GM19035 (cell line): ENCODE measurements around the gene NHSL2.
A peak's percentile ranks its signal among the peaks of the same experiment; 100 is the strongest.

Experiments used
- ATAC-seq: cut with Tn5 transposase; IDR thresholded peaks from one replicate; pipeline ENCODE4 v1.9.1; 2021; ENCODE audit not compliant: unreplicated experiment

The NHSL2 gene

DNA sequence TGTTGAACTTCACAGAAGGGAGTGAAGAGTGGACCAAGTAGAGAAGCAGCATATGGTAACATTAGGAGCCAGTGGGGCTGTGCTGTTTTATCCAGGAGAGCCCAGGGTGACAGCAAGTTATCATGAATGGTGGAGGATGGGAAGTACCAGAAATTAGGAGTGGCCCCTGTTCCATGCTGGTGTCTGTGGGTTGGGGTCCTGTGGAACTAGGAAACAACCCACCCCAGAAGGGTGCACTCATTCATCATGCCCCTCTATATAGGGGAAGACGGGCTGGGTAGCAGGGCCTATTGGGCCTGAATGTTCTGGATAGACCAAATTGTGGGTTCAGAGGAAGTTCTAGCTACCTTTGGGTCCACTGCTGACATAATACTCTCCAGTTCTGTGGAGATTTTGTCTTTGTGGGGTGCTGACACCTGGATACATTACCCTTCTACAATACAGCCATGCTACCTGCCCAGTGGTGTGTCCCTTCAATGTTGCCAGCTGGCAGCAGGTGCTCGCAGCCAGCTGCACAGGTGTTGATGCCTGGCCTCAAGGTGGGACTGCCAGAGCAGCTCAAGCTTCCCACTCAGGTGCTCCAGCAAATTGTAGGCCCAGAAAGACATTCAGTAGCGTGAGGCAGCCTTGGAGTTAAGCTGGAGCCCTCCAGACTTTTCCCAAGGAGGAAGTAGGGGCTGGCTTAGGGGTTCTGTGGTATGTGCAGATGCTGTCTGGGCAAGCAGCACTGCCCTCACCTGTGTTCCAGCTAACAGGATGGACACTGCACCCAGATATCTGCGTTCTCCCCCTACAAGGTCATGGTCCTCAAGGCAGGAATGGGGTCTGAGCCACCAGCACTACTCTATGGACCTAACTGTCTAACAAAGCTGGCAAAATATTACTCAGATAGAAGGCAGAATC lies 106.5 kb downstream of the NHSL2 start:
- ATAC-seq, result no peak

DNA sequence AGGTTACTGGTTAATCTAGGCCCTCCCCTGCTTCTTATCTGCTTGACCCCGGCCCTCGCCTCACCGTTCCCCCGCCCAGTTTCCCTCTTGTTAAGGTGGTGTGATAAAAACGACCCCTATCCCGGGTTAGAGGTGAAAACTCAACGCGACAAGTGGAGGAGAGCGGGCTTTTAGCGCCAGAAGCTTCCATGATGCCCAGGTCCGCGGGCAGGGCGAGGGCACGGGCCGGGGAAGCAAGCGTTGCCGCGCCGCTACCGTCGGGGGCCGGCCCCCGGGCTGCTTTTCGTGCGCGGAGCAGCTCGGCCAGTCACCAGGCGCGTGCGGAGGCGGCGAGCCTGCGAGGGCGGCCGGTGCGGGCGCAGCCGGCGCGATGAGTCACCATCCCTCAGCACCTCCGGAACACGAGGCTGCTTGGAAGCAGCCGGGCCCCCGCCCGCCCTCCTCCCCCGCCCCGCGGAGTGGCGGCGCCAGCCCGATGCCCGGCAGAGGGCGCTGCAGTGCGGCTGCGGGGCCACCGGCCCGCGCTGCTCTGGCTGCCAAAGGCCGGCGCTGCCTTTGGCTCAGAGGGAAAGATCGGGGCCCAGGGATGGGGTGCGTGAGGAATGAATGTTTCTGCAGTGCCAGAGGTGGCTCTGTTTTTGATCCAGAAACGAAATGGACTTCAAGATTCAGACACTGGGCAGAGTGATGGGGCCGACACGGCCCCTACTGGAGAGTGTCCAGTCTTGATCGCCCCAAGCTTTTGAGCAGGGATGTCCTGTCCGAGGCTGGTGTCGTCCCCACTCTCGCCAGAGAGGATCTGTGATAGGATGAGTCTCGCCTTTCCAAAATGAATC lies 107.8 kb downstream of the NHSL2 start:
- ATAC-seq, result peak; percentile 69

DNA sequence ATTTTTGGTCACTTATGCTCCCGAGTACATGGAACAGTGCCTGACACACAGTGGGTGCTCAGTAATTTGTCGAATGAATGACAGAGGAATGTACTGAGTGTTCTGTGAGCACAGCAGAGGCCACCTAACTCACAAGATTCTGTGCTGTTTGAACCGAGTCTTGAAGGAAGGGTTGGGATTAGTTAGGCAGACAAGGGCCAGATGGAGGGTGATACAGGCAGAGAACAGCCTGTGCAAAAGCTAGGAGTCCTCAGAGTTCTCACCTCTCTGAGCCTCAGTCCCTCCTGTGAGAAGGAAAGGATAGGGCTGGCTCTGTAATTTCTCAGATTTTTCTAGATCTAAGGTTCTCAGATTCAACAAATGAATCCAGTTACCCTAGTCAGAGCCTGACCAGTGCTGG lies 108.8 kb downstream of the NHSL2 start:
- no peak for ATAC-seq

- no peak for ATAC-seq
These were observed 109.6 kb downstream of the NHSL2 start for GRCh38 chrX:72020204-72020603.

DNA sequence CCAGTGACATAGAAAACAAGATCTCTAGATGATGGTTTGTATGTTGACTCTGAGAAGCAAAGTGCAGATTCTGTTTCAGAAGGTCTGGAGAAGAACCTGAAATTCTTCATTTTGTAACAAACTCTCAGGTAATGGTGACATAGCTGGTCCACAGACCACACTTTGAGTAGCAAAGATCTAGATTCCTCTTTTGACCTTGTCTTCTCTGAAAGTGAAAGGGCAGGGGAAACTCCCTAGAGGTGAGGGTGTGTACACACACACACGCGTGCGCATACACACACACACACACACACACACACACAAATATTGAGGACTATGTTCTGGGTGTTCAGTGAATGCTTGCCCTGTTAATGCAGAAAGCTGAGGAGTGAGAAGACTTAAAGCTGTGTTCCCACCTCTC lies 110.1 kb downstream of the NHSL2 start:
- peak; percentile 66 for ATAC-seq

GRCh38 chrX:72021975-72022374 lies 111.3 kb downstream of the NHSL2 start:
- no peak for ATAC-seq

DNA sequence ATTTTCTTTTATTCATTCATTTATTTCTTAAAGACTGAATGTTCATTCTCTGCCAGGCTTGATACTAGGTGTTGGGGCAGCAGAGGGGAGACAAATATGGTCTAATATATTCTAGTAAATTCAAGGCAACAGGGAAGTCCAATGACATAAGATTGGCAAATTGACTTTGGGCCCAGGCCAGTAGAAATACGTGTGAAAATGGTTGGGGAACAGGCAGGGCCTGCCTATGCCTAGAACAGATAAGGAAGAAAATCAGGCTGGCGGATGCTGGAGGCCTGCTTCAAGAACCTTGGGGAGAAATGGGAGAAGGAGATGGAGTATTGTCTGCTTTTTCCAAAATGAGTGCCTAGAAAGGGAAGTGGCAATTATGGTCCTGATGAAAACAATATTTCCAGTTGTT lies 112.4 kb downstream of the NHSL2 start:
- no peak for ATAC-seq

GRCh38 chrX:72025236-72025770 lies 114.7 kb downstream of the NHSL2 start:
- no peak for ATAC-seq

DNA sequence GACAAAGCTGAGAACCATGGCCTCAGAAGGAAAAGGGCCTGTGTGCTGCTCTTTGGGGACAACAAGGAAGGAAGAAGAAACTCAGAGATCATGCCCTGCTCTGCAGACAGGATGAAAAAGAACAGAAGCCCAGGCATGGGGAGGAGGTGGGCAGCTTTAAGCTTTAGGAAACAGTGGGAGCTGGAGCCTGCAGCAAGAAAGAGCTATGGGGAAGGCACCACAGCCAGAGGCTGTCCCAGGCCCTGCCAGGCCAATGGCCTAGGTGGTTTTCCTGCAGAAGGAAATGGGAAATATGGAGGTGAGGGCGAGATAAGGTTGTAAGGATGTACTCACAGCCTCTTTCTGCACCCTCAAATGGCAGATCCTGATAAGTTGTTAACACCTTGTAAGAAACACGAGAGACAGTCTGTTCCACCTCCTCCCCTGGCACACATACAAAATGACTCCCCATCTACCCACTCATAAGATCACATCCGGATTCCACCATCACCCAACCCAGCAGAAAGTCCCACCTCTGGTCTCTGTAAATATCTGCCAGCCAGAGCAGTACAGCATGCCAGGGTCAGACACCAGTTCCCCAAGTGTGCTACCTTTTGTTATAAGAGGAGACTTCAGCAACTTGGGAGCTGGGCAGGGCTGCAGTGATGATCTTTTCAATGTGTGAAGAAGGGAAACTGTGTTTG lies 115.8 kb downstream of the NHSL2 start:
- ATAC-seq, result no peak

GRCh38 chrX:72027024-72027913 lies 116.6 kb downstream of the NHSL2 start:
- no peak for ATAC-seq

DNA sequence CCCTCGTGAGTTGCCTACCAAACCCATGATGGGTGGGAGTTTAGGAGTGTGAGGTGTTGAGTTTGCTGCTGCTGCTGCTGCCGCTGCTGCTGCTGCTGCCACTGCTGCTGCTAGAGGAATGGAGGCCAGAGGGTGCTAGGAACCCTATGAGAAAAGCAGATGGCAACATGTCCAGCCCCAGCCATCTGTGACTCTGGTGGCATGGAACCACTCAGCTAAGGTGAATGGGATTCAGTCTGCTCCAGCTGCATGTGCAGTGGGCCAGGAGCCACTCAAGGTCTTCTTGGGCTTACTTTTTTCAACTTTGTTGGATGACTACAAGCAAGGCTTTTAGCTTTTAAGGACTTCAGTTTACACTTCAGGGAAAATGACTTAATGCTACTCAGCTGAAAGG lies 117.3 kb downstream of the NHSL2 start:
- no peak for ATAC-seq

DNA sequence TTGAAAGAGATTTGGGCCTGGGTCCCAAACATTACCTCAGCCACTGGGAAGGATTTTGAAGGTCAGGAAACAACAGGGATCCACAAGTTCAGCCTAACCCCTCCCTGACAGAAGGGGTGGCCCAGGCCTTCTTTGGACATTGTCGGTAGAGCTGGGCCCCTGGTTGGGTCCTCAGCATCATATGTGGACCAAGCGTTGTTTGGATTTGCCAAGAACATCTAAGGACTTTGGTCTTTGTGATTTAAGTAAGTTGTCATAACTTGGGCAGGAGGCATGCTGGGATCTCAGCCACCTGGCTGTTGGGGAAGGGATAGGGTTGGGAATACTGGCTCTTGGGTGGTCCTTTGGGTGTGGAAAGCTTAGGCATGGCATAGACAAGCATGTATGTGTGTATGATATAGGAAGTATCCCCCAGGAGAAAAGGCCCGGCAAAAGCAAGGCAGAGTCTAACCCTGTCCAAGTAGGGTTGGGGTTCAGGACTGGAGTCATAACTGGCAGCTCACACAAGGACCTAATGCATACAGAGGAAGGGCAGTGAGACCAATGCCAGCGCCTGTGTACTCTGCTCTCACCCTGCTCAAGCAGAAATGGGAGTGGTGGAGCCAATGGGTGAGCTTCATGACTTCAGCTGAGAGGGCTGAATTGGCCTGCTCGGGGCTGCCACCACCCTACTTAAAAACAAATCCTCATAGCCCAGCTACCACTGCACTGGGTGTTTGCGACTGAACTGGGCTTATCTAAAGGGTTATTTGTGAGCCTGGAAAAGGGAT lies 118.2 kb downstream of the NHSL2 start:
- no peak for ATAC-seq

DNA sequence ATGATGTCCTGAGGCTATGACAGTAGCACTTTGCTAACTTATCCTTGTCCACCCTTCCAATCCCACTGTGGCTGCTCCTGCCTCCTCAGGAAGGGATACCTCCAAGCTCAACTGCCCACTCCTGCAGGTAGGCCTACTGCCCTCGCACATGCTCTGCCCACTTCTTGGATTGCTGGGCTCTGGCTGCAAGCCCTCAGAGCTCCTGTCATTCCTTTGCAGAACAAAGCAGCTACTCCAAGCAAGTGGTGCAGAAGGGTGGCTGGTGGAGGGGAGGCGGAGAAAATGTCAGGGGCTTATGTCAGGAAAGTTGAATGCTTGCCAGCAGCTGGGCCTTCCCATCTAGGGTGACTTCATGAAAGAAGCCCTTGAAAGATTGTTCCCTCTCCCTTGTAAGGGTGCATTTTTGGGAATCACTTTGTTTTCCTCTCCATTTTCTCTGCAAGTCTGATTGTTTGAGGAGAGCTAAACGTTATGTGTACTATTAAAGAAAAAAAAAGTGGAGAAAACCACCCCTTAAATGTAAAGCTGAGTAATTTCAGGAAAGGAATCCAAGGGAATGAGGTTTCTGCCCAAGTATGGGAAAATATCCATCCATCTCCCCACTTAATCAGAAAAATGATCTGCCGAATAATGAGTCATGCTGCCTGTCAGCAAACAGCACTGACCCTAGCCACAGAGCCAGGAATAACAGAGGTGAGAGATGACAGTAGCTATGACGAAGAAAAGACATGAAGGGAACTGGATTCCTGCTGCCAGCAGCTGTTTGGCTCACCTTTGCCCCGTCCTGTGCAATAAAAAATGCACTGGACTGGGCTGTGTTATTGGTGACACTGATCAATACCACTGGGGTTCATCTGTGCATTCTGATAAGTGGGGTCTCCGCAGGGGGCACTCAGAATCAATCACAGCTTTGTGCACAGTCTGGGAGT lies 119.1 kb downstream of the NHSL2 start:
- no peak for ATAC-seq

GRCh38 chrX:72030431-72030830 lies 119.8 kb downstream of the NHSL2 start:
- no peak for ATAC-seq

GRCh38 chrX:72031118-72031517 lies 120.5 kb downstream of the NHSL2 start:
- ATAC-seq, result no peak

GRCh38 chrX:72031634-72032033 lies 121.0 kb downstream of the NHSL2 start:
- no peak for ATAC-seq

DNA sequence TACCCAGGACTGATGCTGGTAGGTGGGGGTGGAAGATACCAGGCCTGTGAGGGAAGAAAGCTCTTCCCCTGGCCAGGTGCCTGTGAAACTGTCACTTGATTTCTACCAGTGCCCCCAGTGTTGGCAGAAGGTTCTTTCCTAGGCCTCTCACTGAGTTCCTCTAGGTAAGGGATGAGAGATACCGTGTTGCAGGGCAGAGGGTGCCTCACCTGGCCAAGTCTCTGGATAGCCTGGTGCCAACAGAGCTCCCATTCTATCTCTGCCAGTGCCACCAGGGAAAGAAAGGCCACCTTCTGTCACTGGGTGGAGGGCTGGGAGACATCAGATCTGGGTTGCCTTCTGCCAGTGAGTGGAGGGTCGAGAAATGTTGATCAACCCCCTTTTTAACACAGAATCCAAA lies 127.0 kb downstream of the NHSL2 start:
- no peak for ATAC-seq

DNA sequence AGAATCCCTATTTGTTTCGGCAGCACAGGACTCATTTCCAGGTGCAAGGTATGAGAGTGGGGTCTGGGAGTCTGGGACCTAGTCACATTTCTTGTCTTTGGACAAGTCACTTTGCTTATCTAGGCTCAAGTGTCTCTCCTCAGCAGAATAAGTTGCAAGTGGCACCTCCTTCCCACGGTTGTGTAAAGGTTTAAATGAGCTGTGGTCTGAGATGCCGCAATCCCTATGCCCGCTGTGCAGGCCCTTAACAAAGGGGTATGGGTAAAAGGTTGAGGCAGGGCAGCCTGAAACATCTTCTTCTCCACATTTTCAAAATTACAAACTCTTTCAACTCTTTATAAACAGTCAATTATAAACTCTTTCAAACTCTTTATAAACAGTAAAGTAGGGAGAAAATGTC lies 127.4 kb downstream of the NHSL2 start:
- no peak for ATAC-seq
